ENCODE data around the gene PRKACG.
"Not testable (repeated sequence)": the region's sequence is repeated elsewhere in the genome, so short reads cannot be mapped to it uniquely, and the experiment has no call there.

Gene PRKACG

DNA sequence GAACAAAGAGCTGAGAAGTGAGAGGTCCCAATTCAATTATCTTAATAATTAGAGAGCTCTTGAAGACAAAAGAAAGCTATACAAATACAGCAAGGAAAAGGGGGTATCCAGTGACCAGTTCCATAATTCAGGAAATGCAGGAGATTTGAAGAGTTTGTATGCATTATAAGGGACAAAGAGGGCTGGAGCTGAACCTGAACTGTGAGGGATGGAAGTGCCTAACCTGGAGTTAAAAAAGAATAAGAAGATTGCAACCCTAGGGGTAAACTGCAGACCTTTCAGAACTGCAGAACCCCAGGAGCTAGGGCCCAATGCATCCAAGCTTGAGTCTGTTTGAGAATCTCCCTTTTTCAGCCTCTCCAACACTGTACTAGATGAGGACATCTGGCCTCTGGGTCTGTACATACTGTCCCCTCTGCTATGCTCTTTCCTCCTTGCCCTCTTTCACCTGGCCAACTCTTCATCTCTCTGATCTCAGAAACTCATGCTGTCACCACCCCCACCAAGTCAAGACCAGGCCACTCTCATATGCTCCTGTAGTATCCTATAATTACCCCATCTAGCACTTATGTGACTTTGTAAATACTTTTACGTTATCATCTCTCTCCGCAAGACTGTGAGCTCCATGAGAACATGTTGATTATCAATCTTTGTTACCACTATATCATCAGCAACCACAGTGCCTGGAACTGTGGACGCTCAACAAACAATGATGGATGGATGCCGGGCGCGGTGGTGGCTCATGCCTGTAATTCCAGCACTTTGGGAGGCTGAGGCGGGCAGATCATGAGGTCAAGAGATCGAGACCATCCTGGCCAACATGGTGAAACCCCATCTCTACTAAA, 6.6 kb upstream of the PRKACG start:
- no peak for DNase-seq

DNA sequence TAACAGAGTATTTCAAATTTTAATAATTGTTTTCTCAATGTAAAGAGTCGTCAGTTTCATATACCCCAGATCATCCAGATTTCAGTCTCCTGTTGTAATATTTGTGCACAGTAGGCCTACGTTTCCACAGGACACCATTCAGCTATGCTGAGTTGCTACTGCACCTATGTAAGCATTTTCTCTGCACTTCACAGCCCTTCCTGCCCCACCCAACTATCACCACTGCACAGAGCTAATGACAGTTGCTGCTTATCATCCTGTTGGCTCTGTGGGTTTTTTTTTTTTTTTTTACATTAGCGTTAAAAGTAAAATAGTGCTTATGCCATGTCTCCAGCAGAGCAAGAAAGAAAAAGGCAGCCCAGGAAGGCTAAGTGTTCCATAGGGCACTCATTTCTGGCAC, 5.9 kb upstream of the PRKACG start:
- DNase-seq = peak in 1 of 4 experiments; percentile 15

- DNase-seq = no peak
Measured at GRCh38 chr9:69018737-69019136, 4.8 kb upstream of the PRKACG start.

GRCh38 chr9:69016191-69017096, 2.5 kb upstream of the PRKACG start:
- no peak for DNase-seq

- no peak for DNase-seq
Measured at GRCh38 chr9:69013382-69013727, 558 bp downstream of the PRKACG start.

DNA sequence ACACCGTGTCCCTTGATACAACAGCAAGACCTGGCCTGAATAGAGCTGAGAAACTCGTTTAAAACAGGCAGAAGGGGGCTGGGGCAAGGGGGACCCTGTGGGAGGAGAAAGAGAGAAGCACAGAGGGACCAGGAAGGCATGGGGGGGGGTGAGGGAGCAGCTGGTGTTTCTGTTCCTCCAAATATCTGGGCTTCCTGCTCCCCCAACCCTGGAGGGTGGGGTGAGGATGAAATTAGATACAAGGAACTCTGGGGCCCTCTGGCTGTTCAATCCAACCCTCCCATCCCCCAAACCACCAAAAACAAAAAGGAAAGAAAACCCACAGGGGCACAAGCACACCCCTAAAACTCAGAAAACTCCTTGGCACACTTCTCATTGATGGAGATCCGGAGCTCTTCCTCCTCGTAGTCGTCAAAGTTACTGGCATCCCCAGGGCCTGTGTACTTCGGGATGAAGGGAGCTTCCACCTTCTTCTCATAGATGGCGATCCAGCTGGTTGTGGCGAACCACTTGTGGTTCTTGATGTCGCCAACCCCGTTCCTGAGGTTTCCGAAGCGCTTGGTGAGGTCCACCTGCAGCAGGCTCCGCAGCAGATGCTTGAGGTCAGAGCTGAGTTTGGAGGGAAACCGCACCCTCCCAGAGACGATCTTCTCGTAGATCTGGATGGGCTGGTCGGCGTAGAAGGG, 1.1 kb downstream of the PRKACG start:
- no peak for DNase-seq

DNA sequence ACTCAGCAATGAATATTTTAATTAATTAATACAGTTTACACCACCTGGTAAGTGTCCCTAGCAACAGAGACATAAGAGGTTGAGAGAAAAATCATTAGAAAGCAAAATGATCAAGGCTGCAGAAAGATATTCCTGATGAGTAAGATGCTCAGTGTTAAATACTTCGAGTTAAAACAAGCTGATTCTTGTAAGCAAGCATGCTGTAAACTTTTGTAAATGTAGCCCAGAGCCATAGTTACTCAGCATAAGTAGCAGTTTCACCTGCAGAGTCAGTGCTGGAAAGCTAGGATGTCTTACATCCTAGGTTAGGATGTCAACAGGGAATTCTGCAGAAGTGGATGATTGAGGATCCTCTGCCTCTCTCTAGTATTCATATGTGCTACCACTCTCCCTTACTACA, 4.2 kb downstream of the PRKACG start:
- DNase-seq = no peak

DNA sequence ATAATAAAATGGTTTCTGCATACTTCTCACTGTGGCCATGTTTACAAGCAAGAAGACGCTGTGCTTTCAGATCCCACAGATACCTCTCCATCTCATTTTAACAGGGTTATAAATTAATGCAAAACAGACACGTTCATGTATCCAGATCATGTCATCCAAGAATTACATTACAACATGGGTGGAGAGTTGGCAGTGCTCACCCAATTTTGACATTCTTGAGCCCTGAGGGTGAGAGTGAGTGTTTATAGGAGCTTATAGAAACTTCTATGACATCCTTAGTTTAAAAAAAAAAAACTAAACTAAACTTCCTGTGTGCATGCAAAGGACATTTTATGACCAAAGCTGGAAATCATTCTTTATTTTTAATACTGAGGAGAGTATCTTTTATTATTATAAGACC, 9.1 kb downstream of the PRKACG start:
- no peak for DNase-seq

DNA sequence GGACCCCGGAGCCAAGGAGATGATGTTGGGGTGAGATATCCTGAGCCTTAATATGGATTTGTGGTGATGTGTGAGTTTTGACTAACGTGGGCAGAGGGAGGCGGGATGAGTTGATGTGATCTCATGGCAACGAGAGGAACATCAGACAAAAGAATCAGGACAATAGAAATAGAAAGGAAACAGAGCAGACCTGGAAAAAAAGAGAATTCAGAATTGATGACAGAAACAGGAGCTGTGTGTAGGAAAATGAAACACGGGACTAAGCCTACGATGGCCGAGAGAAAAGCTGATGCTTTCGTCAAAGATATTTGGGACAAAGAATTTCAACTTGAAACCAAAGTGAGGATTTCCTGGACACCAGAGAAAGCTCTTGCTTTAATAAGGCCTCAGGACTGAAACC, 10.9 kb downstream of the PRKACG start:
- DNase-seq = no peak

DNA sequence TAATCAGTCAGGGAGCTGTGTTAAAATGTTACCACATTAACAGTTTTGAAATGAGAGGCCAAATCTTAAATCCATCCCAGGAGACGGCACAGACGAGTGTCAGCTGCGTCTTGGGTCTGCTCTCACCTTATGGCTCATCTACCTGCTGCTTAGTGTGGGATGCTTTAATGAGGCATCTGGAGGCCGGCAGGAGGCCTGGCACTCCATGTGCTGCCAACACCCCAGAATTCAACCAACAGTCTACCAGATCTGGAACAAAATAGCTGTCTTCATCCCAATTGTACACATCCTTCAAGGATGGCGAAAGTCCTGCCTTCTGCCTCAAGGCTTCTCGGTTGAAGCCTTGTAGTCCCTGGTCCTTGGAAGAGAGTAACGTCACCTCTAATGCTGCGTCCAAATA, 12.0 kb downstream of the PRKACG start:
- DNase-seq = no peak

- peak in 2 of 4 experiments; percentile 32 to 34 for DNase-seq
Measured at GRCh38 chr9:68999393-69000105, 14.4 kb downstream of the PRKACG start.

DNA sequence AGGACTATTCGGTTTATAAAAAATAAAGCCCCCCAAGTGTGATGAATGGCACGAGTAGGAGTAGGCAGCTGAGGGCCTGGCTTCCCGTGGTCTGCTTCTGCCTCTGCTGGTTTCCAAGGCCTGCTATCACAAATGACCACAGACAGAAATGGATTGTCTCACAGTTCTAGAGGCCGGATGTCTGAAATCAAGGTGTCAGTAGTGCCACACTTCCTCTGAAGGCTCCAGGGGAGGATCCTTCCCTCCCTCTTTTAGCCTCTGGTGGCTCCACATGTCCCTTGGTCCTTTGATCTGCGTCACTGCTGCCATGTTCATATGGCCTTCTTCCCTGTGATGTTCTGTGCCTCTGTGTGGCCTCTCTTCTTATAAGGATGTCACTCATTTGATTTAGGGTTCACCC, 15.1 kb downstream of the PRKACG start:
- DNase-seq = no peak

- DNase-seq = no peak
Measured at GRCh38 chr9:68998385-68998784, 15.5 kb downstream of the PRKACG start.

GRCh38 chr9:68997666-68998065, 16.2 kb downstream of the PRKACG start:
- DNase-seq = no peak

- no peak for DNase-seq
Measured at GRCh38 chr9:68996462-68996861, 17.5 kb downstream of the PRKACG start.

GRCh38 chr9:68995776-68996175, 18.1 kb downstream of the PRKACG start:
- no peak for DNase-seq

- no peak for DNase-seq
Measured at GRCh38 chr9:68991457-68991856, 22.5 kb downstream of the PRKACG start.

- DNase-seq = not testable (repeated sequence)
Measured at GRCh38 chr9:68986949-68987348, 27.0 kb downstream of the PRKACG start.

DNA sequence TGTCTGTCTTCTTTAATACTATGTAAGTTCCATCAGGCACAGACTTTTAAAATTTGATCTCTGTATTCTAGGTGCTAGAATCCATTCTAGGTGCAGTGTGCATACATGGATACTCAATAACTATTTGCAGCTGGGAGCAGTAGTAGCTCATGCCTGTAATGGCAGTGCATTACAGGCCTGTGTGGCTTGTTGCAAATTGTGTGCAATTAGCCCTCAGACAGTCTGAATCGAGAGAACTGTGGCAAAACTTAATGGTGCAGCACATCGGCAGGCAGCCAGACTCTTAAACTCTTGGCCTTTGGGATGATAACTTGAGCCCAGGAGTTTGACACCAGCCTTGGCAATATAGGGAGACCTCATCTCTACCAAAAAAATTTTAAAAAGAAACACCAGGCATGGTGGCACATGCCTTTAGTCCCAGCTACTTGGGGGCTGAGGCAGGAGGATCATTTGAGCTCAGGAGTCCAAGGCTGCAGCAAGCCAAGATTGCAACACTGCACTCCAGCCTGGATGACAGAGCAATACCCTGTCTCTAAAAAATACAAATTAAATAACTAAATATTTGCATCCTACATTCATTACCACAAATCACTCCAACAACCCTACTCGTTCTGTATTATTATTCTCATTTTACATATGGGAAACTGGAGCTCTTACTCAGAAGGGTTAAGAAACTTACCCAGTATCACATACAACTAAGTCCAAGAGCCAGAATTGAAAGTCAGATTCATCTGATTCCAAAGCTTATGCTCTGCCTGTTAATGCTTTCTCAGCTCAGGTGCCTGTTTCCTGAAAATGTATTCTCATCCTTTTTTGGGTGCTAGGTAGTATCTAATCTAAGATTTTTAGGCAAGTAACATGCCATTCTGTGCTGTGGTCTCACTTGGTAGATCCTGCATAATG, 30.1 kb downstream of the PRKACG start:
- DNase-seq = no peak

- no peak for DNase-seq
Measured at GRCh38 chr9:68983008-68983411, 30.9 kb downstream of the PRKACG start.

DNA sequence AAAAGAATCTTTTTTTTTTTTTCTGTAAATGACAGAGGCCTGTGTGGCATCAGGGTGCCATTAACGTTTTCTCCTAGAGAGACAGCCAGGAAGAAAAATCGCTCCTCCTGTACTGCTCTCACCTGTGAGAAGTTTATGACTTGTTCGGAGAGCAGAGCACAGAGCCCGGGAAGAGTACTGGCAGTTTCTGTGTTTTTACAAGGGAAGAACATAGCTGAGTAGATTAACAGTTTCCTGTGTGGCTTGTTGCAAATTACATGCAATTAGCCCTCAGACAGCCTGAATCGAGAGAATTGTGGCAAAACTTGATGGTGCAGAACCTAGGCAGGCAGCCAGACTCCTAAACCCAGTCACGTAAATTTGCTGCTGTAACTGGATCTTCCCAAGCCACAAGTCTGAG, 32.1 kb downstream of the PRKACG start:
- no peak for DNase-seq

Measured in activated naive CD4-positive, alpha-beta T cell (primary cell).